Endothelial cell of umbilical vein (primary cell): ENCODE data around the gene TGFBI. TPM values are rescaled to one million over a fixed set of nuclear protein-coding genes. Genes with fewer than 3 reads are reported as not detected.

Source experiments
- BruUV-seq: library from RNA; stranded (reverse); fragments of 400-500 nt; replicated peaks from 2 replicates; lab custom pipeline; 2021; lab: Mats Ljungman, UMichigan
- CTCF ChIA-PET: fragments of 300-600, 350-600 bp; sonication (Branson Sonifier 250); formaldehyde crosslinking; loops from one replicate; lab custom pipeline; 2021; ENCODE audit warnings: antibody characterized with exemption, inconsistent platforms; lab: Charles Lee
- POLR2A ChIA-PET: fragments of 300-600, 350-600 bp; sonication (Branson Sonifier 250); formaldehyde crosslinking; loops from one replicate; lab custom pipeline; 2021; ENCODE audit warnings: antibody characterized with exemption, inconsistent platforms; lab: Charles Lee
- DNase-seq: peaks from one replicate; pipeline ENCODE4 v3.0.0-alpha.2; 2011; ENCODE audit warnings: low read depth, low spot score
- FAIRE-seq: peaks from 2 replicates; lab custom pipeline; 2011; peaks lifted over from hg19 to GRCh38; lab: Jason Lieb, UNC
- H2AFZ ChIP-seq: 2 replicates; pipeline ENCODE4 v1.6.0; 2012; ENCODE audit warnings: low read depth, low read length, control low read depth, inconsistent platforms
- H3K27ac ChIP-seq: 2 replicates; pipeline ENCODE4 v1.5.1; 2011; ENCODE audit warnings: low read depth, mild to moderate bottlenecking, control low read depth, low read length, moderate library complexity; ENCODE audit not compliant: insufficient read depth
- H3K27me3 ChIP-seq, 2 experiments: 2 replicates each; pipeline versions ENCODE4 v1.6.0 to v1.6.1; 2011; ENCODE audit warnings: low read length in 2 of 2, mixed read lengths in 1 of 2; ENCODE audit not compliant: control insufficient read depth in 2 of 2, insufficient read depth in 2 of 2
- H3K36me3 ChIP-seq, 2 experiments: 2 replicates in 1 of 2; 3 replicates in 1 of 2; pipeline ENCODE4 v1.5.1; 2011; ENCODE audit warnings: low read length in 2 of 2, mild to moderate bottlenecking in 1 of 2, moderate library complexity in 1 of 2; ENCODE audit not compliant: control insufficient read depth in 2 of 2, insufficient read depth in 2 of 2; ENCODE audit errors: extremely low read depth in 1 of 2
- H3K4me1 ChIP-seq: 3 replicates; pipeline ENCODE4 v1.5.1; 2011; ENCODE audit warnings: mild to moderate bottlenecking, low read length; ENCODE audit not compliant: control insufficient read depth, insufficient read depth; ENCODE audit errors: extremely low read depth
- H3K4me2 ChIP-seq: 2 replicates; pipeline ENCODE4 v1.6.1; 2011; ENCODE audit warnings: low read length, control low read depth, mixed read lengths; ENCODE audit not compliant: insufficient read depth
- H3K4me3 ChIP-seq, 3 experiments: fragments of 200-600 bp in 1 of 3; sonication (generic), shearing (Covaris generic) in 1 of 3; replicated peaks in 1 of 3; 2 replicates each; pipeline ENCODE4 v1.5.1; 2011 to 2016; ENCODE audit warnings: control low read depth in 3 of 3, low read length in 3 of 3, mild to moderate bottlenecking in 2 of 3, inconsistent platforms in 1 of 3, low read depth in 1 of 3, moderate library complexity in 1 of 3; ENCODE audit not compliant: insufficient read depth in 1 of 3
- H3K79me2 ChIP-seq: 2 replicates; pipeline ENCODE4 v1.6.0; 2012; ENCODE audit warnings: low read length, inconsistent platforms; ENCODE audit not compliant: control insufficient read depth, insufficient read depth
- H3K9ac ChIP-seq: replicated peaks from 2 replicates; pipeline ENCODE3; 2011; ENCODE audit warnings: low read length, control low read depth; ENCODE audit not compliant: insufficient read depth; ENCODE audit errors: extremely low read depth
- H3K9me1 ChIP-seq: replicated peaks from 3 replicates; pipeline ENCODE4 v1.6.0; 2011; ENCODE audit warnings: mild to moderate bottlenecking, low read length; ENCODE audit not compliant: control insufficient read depth, insufficient read depth; ENCODE audit errors: extremely low read depth
- H3K9me3 ChIP-seq: replicated peaks from 2 replicates; pipeline ENCODE4 v1.5.1; 2012; ENCODE audit warnings: low read length, inconsistent platforms; ENCODE audit not compliant: control insufficient read depth, insufficient read depth
- H4K20me1 ChIP-seq: replicated peaks from 2 replicates; pipeline ENCODE3; 2011; ENCODE audit warnings: mild to moderate bottlenecking, low read length; ENCODE audit not compliant: control insufficient read depth, insufficient read depth; ENCODE audit errors: extremely low read depth
- CTCF ChIP-seq, 2 donors: IDR thresholded peaks; 1 replicate in 1 of 2; 2 replicates in 1 of 2; pipeline ENCODE4 v1.5.1; 2011; ENCODE audit warnings: low read length in 2 of 2, mild to moderate bottlenecking in 2 of 2, moderate library complexity in 2 of 2, control low read depth in 1 of 2, inconsistent platforms in 1 of 2, low read depth in 1 of 2; ENCODE audit not compliant: insufficient read depth in 1 of 2; ENCODE audit errors: extremely low read depth in 1 of 2
- EZH2 ChIP-seq: IDR thresholded peaks from 2 replicates; pipeline ENCODE4 v1.6.1; 2012; ENCODE audit warnings: borderline replicate concordance, low read depth, mild to moderate bottlenecking, moderate library complexity, low read length, inconsistent platforms; ENCODE audit not compliant: severe bottlenecking
- FOS ChIP-seq: IDR thresholded peaks from 2 replicates; pipeline ENCODE4 v1.6.1; 2011; ENCODE audit warnings: mild to moderate bottlenecking, low read length, moderate library complexity, borderline replicate concordance; ENCODE audit not compliant: insufficient read depth
- JUN ChIP-seq: IDR thresholded peaks from 2 replicates; pipeline ENCODE4 v1.6.1; 2011; ENCODE audit warnings: borderline replicate concordance, low read depth; ENCODE audit not compliant: insufficient read length, insufficient read depth
- MYC ChIP-seq: IDR thresholded peaks from one replicate; pipeline ENCODE4 v1.6.1; 2011; ENCODE audit warnings: mild to moderate bottlenecking, low read depth, low read length
- POLR2AphosphoS5 ChIP-seq: IDR thresholded peaks from 2 replicates; pipeline ENCODE4 v1.6.1; 2012; ENCODE audit warnings: low read depth, mild to moderate bottlenecking, control low read depth, low read length, moderate library complexity; ENCODE audit not compliant: insufficient read depth
- dilution Hi-C: fragments of 300-500 bp; cut with MboI; formaldehyde crosslinking; loops from one replicate; pipeline ENCODE4 v1.15.0; 2019; ENCODE audit warnings: low sequenced_read_pairs; ENCODE audit not compliant: extremely low pct_ligation_motif_present
- intact Hi-C: fragments of 100-400 bp; cut with micrococcal nuclease; formaldehyde crosslinking; loops from one replicate; pipeline ENCODE4 v1.10.0; 2022
- polyA plus RNA-seq, 4 experiments: library from polyadenylated mRNA; depleted of rRNA in 3 of 4; stranded (reverse) in 3 of 4; unstranded in 1 of 4; fragments of >200 nt; gene quantifications; 2 replicates each; pipeline versions ENCODE4 v1.2.1 to v1.2.3, GENCODE V29; 2011 to 2012; ENCODE audit warnings: missing spikeins in 1 of 4
- total RNA-seq: library from RNA; stranded (reverse); gene quantifications from 2 replicates; pipeline ENCODE4 v1.2.3, GENCODE V29; 2021

TGFBI gene
- total and polyA plus RNA-seq, 2 donors (not counting 3 experiments of a cell fraction or from before 2014, with no cell fraction given): 6.5 to 18.9 TPM

- CTCF ChIA-PET: interaction anchor here (0.7 to 1.9 kb wide), 7 partner anchors 10 to 76 kb away, joined by 3 to 8 read pairs (median 3); no protein-coding TSS in a partner anchor
- Histone ChIP-seq H3K4me1 (peaks cover 11% of the 10 kb centered on the region), H3K79me2 (no peaks in the 10 kb centered on the region), H3K27me3 (no peaks in the 10 kb centered on the region), H3K36me3 (no peaks in the 10 kb centered on the region), H3K27ac (no peak overlapping the region), H3K9me3 (no peaks in the 10 kb centered on the region), H4K20me1 (no peaks in the 10 kb centered on the region), H3K4me2 (no peak overlapping the region), H2AFZ (peak overlapping the region; percentile 4), H3K4me3 (no peak overlapping the region), H3K9ac (no peak overlapping the region), H3K9me1 (no peaks in the 10 kb centered on the region)
- DNase-seq: no peak
- no peak for FAIRE-seq
- POLR2A ChIA-PET: no interaction called here
- dilution Hi-C loops (no loop called here), intact Hi-C loops (no loop called here)
- no TSS peak for BruUV-seq
- TF ChIP-seq EZH2 (no peak), MYC (no peak), FOS (peak; percentile 15), POLR2AphosphoS5 (no peak), JUN (no peak), CTCF (IDR thresholded peaks at IDR 0.05; ENCODE audit: extremely low read depth in 1 of 2, insufficient read depth in 1 of 2, low read depth in 1 of 2, low read length in 2 of 2) (no peak)
Observed at GRCh38 chr5:136006761-136007251, 22.0 kb upstream of the TGFBI start.
